H9 (cell line): ENCODE data around the gene LHFPL6. TPM values are rescaled to one million over a fixed set of nuclear protein-coding genes. Genes with fewer than 3 reads are reported as not detected.

Experiments
- DNase-seq: peaks from one replicate; pipeline ENCODE4 v3.0.0-alpha.2; 2017
- H2AFZ ChIP-seq: one replicate; pipeline ENCODE4 v1.6.1; 2013; ENCODE audit warnings: mild to moderate bottlenecking, low read length, control low read depth, moderate library complexity
- H2AK5ac ChIP-seq: 2 replicates; pipeline ENCODE4 v1.6.1; 2013; ENCODE audit warnings: low read length, control low read depth, mixed read lengths; ENCODE audit not compliant: insufficient read length
- H2BK120ac ChIP-seq: one replicate; pipeline ENCODE4 v1.6.1; 2013; ENCODE audit warnings: low read depth, mild to moderate bottlenecking, low read length, control low read depth, inconsistent platforms; ENCODE audit not compliant: poor library complexity, severe bottlenecking
- H2BK12ac ChIP-seq: 2 replicates; pipeline ENCODE4 v1.6.1; 2013; ENCODE audit warnings: low read length, control low read depth, mixed read lengths, low read depth; ENCODE audit not compliant: insufficient read length
- H2BK15ac ChIP-seq: 2 replicates; pipeline ENCODE4 v1.6.1; 2013; ENCODE audit warnings: low read depth, low read length, control low read depth
- H2BK20ac ChIP-seq: one replicate; pipeline ENCODE4 v1.6.1; 2013; ENCODE audit warnings: low read depth, mild to moderate bottlenecking, low read length, control low read depth, inconsistent platforms; ENCODE audit not compliant: poor library complexity, severe bottlenecking
- H2BK5ac ChIP-seq: 2 replicates; pipeline ENCODE4 v1.6.1; 2013; ENCODE audit warnings: low read length, control low read depth, mixed read lengths; ENCODE audit not compliant: insufficient read length
- H3K14ac ChIP-seq: 2 replicates; pipeline ENCODE4 v1.6.1; 2013; ENCODE audit warnings: low read length, control low read depth; ENCODE audit not compliant: insufficient read depth
- H3K18ac ChIP-seq: 2 replicates; pipeline ENCODE4 v1.6.1; 2013; ENCODE audit warnings: low read depth, mild to moderate bottlenecking, mixed read lengths, low read length, control low read depth; ENCODE audit not compliant: insufficient read length
- H3K23ac ChIP-seq: 2 replicates; pipeline ENCODE4 v1.6.1; 2013; ENCODE audit warnings: low read length, control low read depth, mixed read lengths, low read depth; ENCODE audit not compliant: insufficient read length
- H3K23me2 ChIP-seq: 2 replicates; pipeline ENCODE4 v1.6.1; 2013; ENCODE audit warnings: low read depth, mild to moderate bottlenecking, mixed read lengths, low read length, control low read depth; ENCODE audit not compliant: insufficient read length, poor library complexity, severe bottlenecking
- H3K27ac ChIP-seq: 2 replicates; pipeline ENCODE4 v1.5.1; 2013; ENCODE audit warnings: low read length, control low read depth, mixed read lengths, low read depth; ENCODE audit not compliant: insufficient read length
- H3K27me3 ChIP-seq: 2 replicates; pipeline ENCODE4 v1.6.1; 2013; ENCODE audit warnings: low read length, control low read depth, inconsistent platforms; ENCODE audit not compliant: insufficient read depth
- H3K4ac ChIP-seq: 2 replicates; pipeline ENCODE4 v1.6.1; 2013; ENCODE audit warnings: low read depth, mild to moderate bottlenecking, control low read depth, inconsistent platforms, low read length, moderate library complexity
- H3K4me1 ChIP-seq: 2 replicates; pipeline ENCODE4 v1.6.1; 2013; ENCODE audit warnings: low read length, control low read depth, inconsistent platforms; ENCODE audit not compliant: insufficient read depth
- H3K4me2 ChIP-seq: 2 replicates; pipeline ENCODE4 v1.6.1; 2013; ENCODE audit warnings: low read length, control low read depth, mixed read lengths; ENCODE audit not compliant: insufficient read length, insufficient read depth
- H3K56ac ChIP-seq: 2 replicates; pipeline ENCODE4 v1.6.1; 2013; ENCODE audit warnings: low read depth, mild to moderate bottlenecking, mixed read lengths, low read length, control low read depth; ENCODE audit not compliant: insufficient read length
- H3K79me1 ChIP-seq: 2 replicates; pipeline ENCODE4 v1.6.1; 2013; ENCODE audit warnings: low read depth, mild to moderate bottlenecking, moderate library complexity, low read length, control low read depth, inconsistent platforms; ENCODE audit not compliant: insufficient read depth, poor library complexity, severe bottlenecking
- H3K79me2 ChIP-seq: 2 replicates; pipeline ENCODE4 v1.6.1; 2013; ENCODE audit warnings: low read length, control low read depth, inconsistent platforms; ENCODE audit not compliant: insufficient read depth
- H3K9ac ChIP-seq: 2 replicates; pipeline ENCODE4 v1.6.1; 2013; ENCODE audit warnings: low read length, control low read depth, mixed read lengths; ENCODE audit not compliant: insufficient read length; ENCODE audit errors: extremely low read depth
- H3K9me3 ChIP-seq: one replicate; pipeline ENCODE4 v1.6.1; 2013; ENCODE audit warnings: low read depth, low read length, inconsistent platforms; ENCODE audit not compliant: control insufficient read depth
- H3T11ph ChIP-seq: one replicate; pipeline ENCODE4 v1.6.1; 2013; ENCODE audit warnings: mild to moderate bottlenecking, low read length, control low read depth, inconsistent platforms
- H4K20me1 ChIP-seq: one replicate; pipeline ENCODE4 v1.6.1; 2013; ENCODE audit not compliant: control insufficient read depth, insufficient read length, insufficient read depth
- H4K5ac ChIP-seq: 2 replicates; pipeline ENCODE4 v1.6.1; 2013; ENCODE audit warnings: low read depth, mild to moderate bottlenecking, mixed read lengths, low read length, control low read depth; ENCODE audit not compliant: insufficient read length
- H4K8ac ChIP-seq: replicated peaks from 2 replicates; pipeline ENCODE4 v1.6.1; 2013; ENCODE audit warnings: low read length, control low read depth, mixed read lengths, low read depth; ENCODE audit not compliant: insufficient read length
- H4K91ac ChIP-seq: 2 replicates; pipeline ENCODE4 v1.6.1; 2013; ENCODE audit warnings: low read depth, mild to moderate bottlenecking, moderate library complexity, mixed read lengths, low read length, control low read depth; ENCODE audit not compliant: insufficient read length
- H3K27ac Mint-ChIP-seq, 3 experiments: 2 replicates in 2 of 3; 3 replicates in 1 of 3; pipeline ENCODE4 v1.8.0; 2020 to 2021; ENCODE audit warnings: mixed read lengths in 3 of 3, mild to moderate bottlenecking in 1 of 3, moderate library complexity in 1 of 3
- H3K27me3 Mint-ChIP-seq: 2 replicates; pipeline ENCODE4 v1.8.0; 2021; ENCODE audit warnings: low read depth, mild to moderate bottlenecking, moderate library complexity, mixed read lengths
- H3K36me3 Mint-ChIP-seq, 3 experiments: 2 replicates in 2 of 3; 3 replicates in 1 of 3; pipeline ENCODE4 v1.8.0; 2020 to 2021; ENCODE audit warnings: low read depth in 3 of 3, mixed read lengths in 3 of 3; ENCODE audit not compliant: insufficient read depth in 1 of 3
- H3K4me1 Mint-ChIP-seq, 2 experiments: 2 replicates each; pipeline ENCODE4 v1.8.0; 2020; ENCODE audit warnings: mixed read lengths in 2 of 2
- H3K4me3 Mint-ChIP-seq, 2 experiments: 2 replicates in 1 of 2; 3 replicates in 1 of 2; pipeline ENCODE4 v1.8.0; 2020 to 2021; ENCODE audit warnings: mild to moderate bottlenecking in 2 of 2, mixed read lengths in 2 of 2, moderate library complexity in 1 of 2
- H3K9me3 Mint-ChIP-seq, 2 experiments: 2 replicates in 1 of 2; 3 replicates in 1 of 2; pipeline ENCODE4 v1.8.0; 2020; ENCODE audit warnings: mild to moderate bottlenecking in 2 of 2, mixed read lengths in 2 of 2, moderate library complexity in 1 of 2
- WGBS: extraction: QIAGEN DNeasy Blood & Tissue Kit; methylation state at CpG from one replicate; pipeline ENCODE4 v1.1.7; 2013; ENCODE audit warnings: missing lambda C conversion rate, low lambda C conversion rate, mixed read lengths; ENCODE audit not compliant: insufficient read length; ENCODE audit errors: extremely low coverage; 5-methylcytosine and 5-hydroxymethylcytosine counted together
- total RNA-seq: library from RNA; stranded (reverse); gene quantifications from 2 replicates; pipeline ENCODE4 v1.2.1, GENCODE V29; 2021
- TF ChIP-seq, protein P1 (sequence below): fragments of 200-600 bp; sonication (generic); conservative IDR thresholded peaks from 3 replicates; pipeline ENCODE4 v1.8.0; 2021; ENCODE audit warnings: antibody characterized with exemption, mild to moderate bottlenecking

Gene LHFPL6
- total RNA-seq, 1 experiment from 2014 or later: 3.5 TPM

DNA sequence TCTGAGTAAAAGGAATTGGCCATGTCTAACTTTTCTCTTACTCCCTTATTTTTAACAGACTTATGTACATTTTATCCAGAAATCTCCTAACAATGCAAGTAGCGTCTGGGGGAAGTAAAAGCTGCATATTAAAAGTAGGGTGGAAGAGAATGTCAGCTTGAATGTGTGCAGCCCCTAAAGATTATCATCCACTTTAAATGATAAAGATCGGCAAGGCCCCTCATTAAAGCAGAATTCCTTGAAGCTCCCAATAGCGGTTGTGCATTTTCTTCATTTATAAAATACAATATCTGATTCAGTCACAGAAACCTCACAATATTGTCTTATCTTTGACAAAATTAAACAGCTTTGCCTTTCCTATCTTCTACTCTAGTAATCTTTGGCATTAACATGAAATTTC lies 184.6 kb downstream of the LHFPL6 start:
- Histone ChIP-seq H3K14ac (no peak overlapping the region), H3K56ac (no peak overlapping the region), H3K4me1 (peaks cover 3% of the 10 kb centered on the region; the same call in 1 of the 2 replicates), H2BK12ac (no peak overlapping the region), H3K79me2 (no peaks in the 10 kb centered on the region), H2AK5ac (no peak overlapping the region), H2BK120ac (no peak overlapping the region), H3K4me2 (no peak overlapping the region), H3T11ph (no peak overlapping the region), H4K5ac (no peak overlapping the region), H3K9ac (no peak overlapping the region), H4K20me1 (no peaks in the 10 kb centered on the region), H3K27me3 (no peaks in the 10 kb centered on the region), H2BK15ac (no peak overlapping the region), H3K4ac (no peak overlapping the region), H3K27ac (no peak overlapping the region), H4K8ac (no peak overlapping the region), H2BK20ac (no peak overlapping the region), H3K79me1 (no peaks in the 10 kb centered on the region), H4K91ac (no peak overlapping the region), H3K23me2 (no peaks in the 10 kb centered on the region), H3K18ac (no peak overlapping the region), H2AFZ (no peak overlapping the region), H2BK5ac (no peak overlapping the region), H3K9me3 (no peaks in the 10 kb centered on the region), H3K23ac (no peak overlapping the region)
- H3K4me3 Mint-ChIP-seq: no peak overlapping the region
- peaks cover 56 to 58% of the 10 kb centered on the region in 2 experiments for H3K4me1 Mint-ChIP-seq
- TF ChIP-seq, protein P1, sequence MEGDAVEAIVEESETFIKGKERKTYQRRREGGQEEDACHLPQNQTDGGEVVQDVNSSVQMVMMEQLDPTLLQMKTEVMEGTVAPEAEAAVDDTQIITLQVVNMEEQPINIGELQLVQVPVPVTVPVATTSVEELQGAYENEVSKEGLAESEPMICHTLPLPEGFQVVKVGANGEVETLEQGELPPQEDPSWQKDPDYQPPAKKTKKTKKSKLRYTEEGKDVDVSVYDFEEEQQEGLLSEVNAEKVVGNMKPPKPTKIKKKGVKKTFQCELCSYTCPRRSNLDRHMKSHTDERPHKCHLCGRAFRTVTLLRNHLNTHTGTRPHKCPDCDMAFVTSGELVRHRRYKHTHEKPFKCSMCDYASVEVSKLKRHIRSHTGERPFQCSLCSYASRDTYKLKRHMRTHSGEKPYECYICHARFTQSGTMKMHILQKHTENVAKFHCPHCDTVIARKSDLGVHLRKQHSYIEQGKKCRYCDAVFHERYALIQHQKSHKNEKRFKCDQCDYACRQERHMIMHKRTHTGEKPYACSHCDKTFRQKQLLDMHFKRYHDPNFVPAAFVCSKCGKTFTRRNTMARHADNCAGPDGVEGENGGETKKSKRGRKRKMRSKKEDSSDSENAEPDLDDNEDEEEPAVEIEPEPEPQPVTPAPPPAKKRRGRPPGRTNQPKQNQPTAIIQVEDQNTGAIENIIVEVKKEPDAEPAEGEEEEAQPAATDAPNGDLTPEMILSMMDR: no peak
- H3K27ac Mint-ChIP-seq: no peak overlapping the region
- H3K36me3 Mint-ChIP-seq: no peaks in the 10 kb centered on the region; a peak in 1 of 7 replicates
- no peak for DNase-seq
- peaks cover 5% of the 10 kb centered on the region for H3K27me3 Mint-ChIP-seq
- WGBS: no CpG with 5 or more reads among the region's 3 CpGs
- H3K9me3 Mint-ChIP-seq: no peaks in the 10 kb centered on the region; a peak in 3 of 5 replicates
